Head of caudate nucleus (tissue), 42 donors: ENCODE measurements around the gene SHF.
A peak's percentile ranks its signal among the peaks of the same experiment; 100 is the strongest.
"Not testable (repeated sequence)": the region's sequence is repeated elsewhere in the genome, so short reads cannot be mapped to it uniquely, and the experiment has no call there.

Experiments
- DNase-seq, 42 donors: peaks; one replicate each; pipeline versions ENCODE4 v3.0.0 to v3.0.0-alpha.2; 2020 to 2021; ENCODE audit warnings: mixed read lengths in 7 of 42
- intact Hi-C: fragments of 100-400 bp; cut with DNase I; formaldehyde crosslinking; loops from one replicate; pipeline ENCODE4 v1.15.0; 2022

Gene SHF

GRCh38 chr15:45187894-45188830 is at the start of gene SHF:
Gene SHF (minus strand): TSS chr15:45187966. CDS start chr15:45187951, 15 bp downstream.
- intact Hi-C loops, result no loop called here

GRCh38 chr15:45236806-45237205 is 49.0 kb upstream of the SHF start:
- intact Hi-C loops, DNase-seq: not testable (repeated sequence)

More at GRCh38 chr15:45187894-45188830, at the start of gene SHF:
- peak; percentile 40 to 89 (median 73) for DNase-seq

- no peak for DNase-seq
These were observed 46.9 kb upstream of the SHF start for GRCh38 chr15:45234562-45235235.

GRCh38 chr15:45231864-45232562 is 44.2 kb upstream of the SHF start:
- no peak for DNase-seq
- intact Hi-C loops, result no loop called here

More at GRCh38 chr15:45234562-45235235, 46.9 kb upstream of the SHF start:
- intact Hi-C loops, result no loop called here

GRCh38 chr15:45231132-45231531 is 43.4 kb upstream of the SHF start:
- intact Hi-C loops, result no loop called here

GRCh38 chr15:45230245-45230965 is 42.6 kb upstream of the SHF start:
- intact Hi-C loops, result no loop called here
- no peak for DNase-seq

More at GRCh38 chr15:45231132-45231531, 43.4 kb upstream of the SHF start:
- no peak for DNase-seq

- no peak for DNase-seq
- intact Hi-C loops, result no loop called here
These were observed 41.2 kb upstream of the SHF start for GRCh38 chr15:45228931-45229330.

GRCh38 chr15:45225506-45226273 is 37.9 kb upstream of the SHF start:
- intact Hi-C loops, result no loop called here
- DNase-seq, result no peak

GRCh38 chr15:45224621-45225217 is 37.0 kb upstream of the SHF start:
- intact Hi-C loops, result no loop called here
- DNase-seq, result no peak

- intact Hi-C loops, result no loop called here
- no peak for DNase-seq
These were observed 34.2 kb upstream of the SHF start for GRCh38 chr15:45221967-45222366.

- intact Hi-C loops, result no loop called here
- no peak for DNase-seq
These were observed 33.4 kb upstream of the SHF start for GRCh38 chr15:45221053-45221599.

GRCh38 chr15:45212493-45212892 is 24.7 kb upstream of the SHF start:
- intact Hi-C loops, result no loop called here
- no peak for DNase-seq

- intact Hi-C loops, result loop anchor here (2.0 kb wide), 1 partner anchor 36 kb away; no protein-coding TSS in a partner anchor
- peak; percentile 40 to 88 (median 71) for DNase-seq
These were observed 17.4 kb upstream of the SHF start for GRCh38 chr15:45205192-45205591.

GRCh38 chr15:45203182-45203581 is 15.4 kb upstream of the SHF start:
- intact Hi-C loops, result no loop called here
- DNase-seq, result no peak

GRCh38 chr15:45201869-45202268 is 14.1 kb upstream of the SHF start:
- intact Hi-C loops, result loop anchor here (2.0 kb wide), 1 partner anchor 201 kb away; a partner anchor contains a TSS
- DNase-seq, result no peak

- DNase-seq, result no peak
- intact Hi-C loops, result loop anchor here (2.0 kb wide), 1 partner anchor 201 kb away; a partner anchor contains a TSS
These were observed 13.7 kb upstream of the SHF start for GRCh38 chr15:45201557-45201859.

- DNase-seq, result peak; percentile 77 to 96 (median 90)
- intact Hi-C loops, result loop anchor here (2.0 kb wide), 1 partner anchor 202 kb away; a partner anchor contains a TSS
These were observed 13.2 kb upstream of the SHF start for GRCh38 chr15:45200799-45201556.
